ACHN (cell line): ENCODE results near the gene SST.
A peak's percentile ranks its signal among the peaks of the same experiment; 100 is the strongest.
"Not testable (repeated sequence)": the region's sequence is repeated elsewhere in the genome, so short reads cannot be mapped to it uniquely, and the experiment has no call there.

Experiments
- DNase-seq: peaks from one replicate; pipeline ENCODE4 v3.0.0-alpha.2; 2015
- in situ Hi-C: cut with HindIII; loops from 2 replicates; pipeline ENCODE4 v1.10.0; 2017; ENCODE audit warnings: low sequenced_read_pairs, low pct_ligation_motif_present, low pct_unique_long_range_greater_than_20kb

SST gene

GRCh38 chr3:187686621-187687273 lies 16.6 kb upstream of the SST start:
- DNase-seq = no peak
- in situ Hi-C loops = loop anchor here (25.0 kb wide), 1 partner anchor 374 kb away; no protein-coding TSS in a partner anchor

GRCh38 chr3:187685948-187686347 lies 15.8 kb upstream of the SST start:
- in situ Hi-C loops = loop anchor here (25.0 kb wide), 1 partner anchor 374 kb away; no protein-coding TSS in a partner anchor
- no peak for DNase-seq

DNA sequence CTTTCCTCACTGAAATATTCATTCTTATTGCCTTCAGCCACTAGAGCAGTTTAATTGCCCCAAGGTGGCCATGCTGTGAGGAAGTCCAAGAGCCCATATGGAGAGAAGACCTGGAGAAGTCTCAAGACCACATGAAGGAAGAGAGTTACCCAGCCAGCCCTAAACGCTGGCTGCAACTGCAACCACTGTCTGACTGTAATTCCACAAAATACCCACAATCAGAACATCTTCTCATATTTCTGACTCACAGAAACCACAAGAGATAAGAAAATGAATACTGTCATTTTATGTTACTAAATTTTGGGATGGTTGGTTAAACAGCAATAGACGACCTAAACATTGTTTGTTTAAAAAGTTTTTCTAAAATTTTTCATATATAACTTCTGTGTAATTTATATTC lies 14.7 kb upstream of the SST start:
- DNase-seq = no peak
- in situ Hi-C loops = loop anchor here (25.0 kb wide), 1 partner anchor 373 kb away; no protein-coding TSS in a partner anchor

- in situ Hi-C loops = loop anchor here (25.0 kb wide), 1 partner anchor 372 kb away; no protein-coding TSS in a partner anchor
- no peak for DNase-seq
Observed at GRCh38 chr3:187684444-187684843, 14.2 kb upstream of the SST start.

- not testable (repeated sequence) for DNase-seq
- in situ Hi-C loops = loop anchor here (25.0 kb wide), 1 partner anchor 369 kb away; no protein-coding TSS in a partner anchor
Observed at GRCh38 chr3:187681756-187682155, 11.6 kb upstream of the SST start.

DNA sequence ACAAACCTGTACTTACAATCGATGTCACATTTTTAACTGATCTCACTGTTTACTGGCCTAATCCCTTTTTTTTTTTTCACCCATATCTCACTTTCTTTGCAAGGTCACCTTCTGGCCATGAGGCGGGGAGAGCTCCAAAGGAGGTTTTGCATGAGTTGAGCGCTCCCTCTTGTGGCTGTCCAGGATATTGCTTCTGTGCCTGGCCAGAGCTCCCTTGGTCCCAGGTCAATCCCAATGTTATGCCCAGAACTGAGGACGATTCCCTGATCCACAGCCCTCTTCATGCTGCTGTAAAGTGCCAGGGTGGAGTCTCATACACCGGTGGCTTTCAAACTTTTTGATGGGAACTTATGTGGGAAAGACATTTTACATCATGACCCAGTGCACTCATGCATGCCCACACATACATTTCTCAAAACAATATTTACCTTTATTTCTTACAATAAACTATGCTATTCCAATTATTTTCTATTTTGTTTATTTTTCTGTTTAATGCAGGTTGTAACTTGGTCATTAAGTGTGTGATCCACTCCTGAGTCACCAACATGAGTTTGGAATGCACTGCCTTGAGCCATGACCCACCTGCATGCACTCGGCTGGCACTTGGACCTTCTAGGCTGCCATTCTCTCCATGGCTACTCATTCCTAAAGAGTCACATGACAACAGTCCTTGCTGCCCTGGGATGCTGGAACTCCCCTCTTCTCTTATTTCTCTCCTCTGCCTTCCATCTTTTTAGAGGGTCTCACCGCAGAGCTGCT lies 9.6 kb upstream of the SST start:
- peak; percentile 67 for DNase-seq
- in situ Hi-C loops = loop anchor here (25.0 kb wide), 1 partner anchor 368 kb away; no protein-coding TSS in a partner anchor

GRCh38 chr3:187678726-187679268 lies 8.6 kb upstream of the SST start:
- in situ Hi-C loops = loop anchor here (25.0 kb wide), 1 partner anchor 366 kb away; no protein-coding TSS in a partner anchor
- peak; percentile 44 for DNase-seq

DNA sequence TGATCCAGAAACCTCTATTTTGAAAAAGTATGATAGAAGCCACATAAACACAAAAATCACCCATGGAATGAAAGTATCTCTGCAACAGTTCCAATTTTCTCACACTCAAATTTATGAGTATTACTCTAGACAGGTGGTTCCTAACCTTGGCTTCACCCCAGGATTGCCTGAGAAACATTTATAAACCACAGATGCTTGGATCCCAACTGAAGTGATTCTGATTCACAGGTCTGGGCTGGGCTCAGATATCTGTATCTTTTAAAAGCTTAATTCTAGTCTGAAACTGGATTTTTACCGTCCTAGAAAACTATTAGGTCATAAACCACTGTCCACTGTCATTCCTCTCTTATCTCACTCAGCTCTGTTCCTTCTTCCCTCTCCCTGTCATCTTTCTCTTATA lies 7.4 kb upstream of the SST start:
- in situ Hi-C loops = loop anchor here (25.0 kb wide), 1 partner anchor 365 kb away; no protein-coding TSS in a partner anchor
- no peak for DNase-seq

DNA sequence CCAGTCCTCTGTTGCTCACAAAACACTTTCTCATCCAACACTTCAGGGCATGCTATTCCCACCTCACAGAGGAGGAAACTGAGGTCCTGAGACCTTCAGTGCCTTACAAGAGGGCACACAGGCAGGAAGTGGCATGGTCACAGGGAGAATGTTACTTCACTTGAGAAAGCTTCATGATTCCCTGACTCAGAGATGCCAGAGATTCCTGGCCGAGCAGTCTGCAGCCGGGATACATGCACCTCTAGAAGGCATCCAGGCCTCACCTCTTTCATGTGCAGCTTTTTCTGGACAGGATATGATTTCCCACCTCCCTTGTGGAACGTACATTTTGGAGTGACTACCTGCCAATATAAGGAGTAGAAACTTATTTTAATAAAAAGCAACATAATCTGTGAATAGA lies 2.8 kb upstream of the SST start:
- DNase-seq = no peak
- in situ Hi-C loops = no loop called here

GRCh38 chr3:187667526-187667925 lies 2.7 kb downstream of the SST start:
- in situ Hi-C loops = no loop called here
- no peak for DNase-seq

GRCh38 chr3:187665764-187666402 lies 4.3 kb downstream of the SST start:
- in situ Hi-C loops = no loop called here
- no peak for DNase-seq

DNA sequence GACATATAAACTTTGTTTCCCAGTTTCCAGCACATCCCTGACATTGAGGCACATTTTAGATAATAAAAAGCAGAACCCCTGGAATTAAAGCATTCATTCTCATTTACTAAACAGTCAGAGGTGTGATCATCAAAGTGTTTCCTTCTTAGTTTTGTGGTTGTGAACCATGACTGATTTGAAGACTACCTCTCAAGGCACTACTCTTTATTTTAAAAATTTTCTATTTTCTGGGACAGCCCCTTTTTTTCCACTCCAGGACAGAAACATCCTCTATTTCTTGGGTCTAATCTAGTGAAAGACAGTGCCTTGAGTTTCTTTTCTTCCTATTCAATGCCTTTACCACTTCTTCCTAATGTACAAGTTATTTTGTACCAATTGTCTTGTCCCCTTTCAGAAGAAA lies 5.2 kb downstream of the SST start:
- in situ Hi-C loops = no loop called here
- no peak for DNase-seq

DNA sequence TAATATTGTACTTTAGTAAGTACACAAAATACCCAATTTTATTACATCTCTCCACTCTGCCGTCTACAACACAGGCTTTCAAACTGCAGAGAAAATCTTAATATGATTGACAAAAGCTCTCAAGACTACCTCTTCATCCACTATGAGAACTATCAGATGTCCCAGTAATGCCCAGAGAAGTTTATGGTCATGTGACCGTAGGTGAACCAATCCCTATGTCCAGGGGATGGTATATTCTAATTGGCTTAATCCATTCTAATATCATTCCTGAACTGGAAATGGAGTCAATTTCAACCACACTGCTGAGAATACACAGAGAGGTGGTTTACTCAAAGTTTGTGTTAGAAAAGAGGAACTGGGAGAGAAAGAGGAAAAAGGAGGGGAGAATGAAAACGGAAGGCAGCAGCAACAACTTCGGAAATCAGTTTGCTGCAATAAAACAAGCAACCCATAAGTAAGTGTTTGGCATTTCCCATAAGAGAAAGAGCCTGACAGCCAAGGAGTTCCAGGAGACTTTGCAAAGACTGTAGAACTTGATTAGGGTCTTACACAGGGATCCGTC lies 7.3 kb downstream of the SST start:
- in situ Hi-C loops = no loop called here
- DNase-seq = no peak

GRCh38 chr3:187661267-187661666 lies 8.9 kb downstream of the SST start:
- DNase-seq = no peak
- in situ Hi-C loops = no loop called here

DNA sequence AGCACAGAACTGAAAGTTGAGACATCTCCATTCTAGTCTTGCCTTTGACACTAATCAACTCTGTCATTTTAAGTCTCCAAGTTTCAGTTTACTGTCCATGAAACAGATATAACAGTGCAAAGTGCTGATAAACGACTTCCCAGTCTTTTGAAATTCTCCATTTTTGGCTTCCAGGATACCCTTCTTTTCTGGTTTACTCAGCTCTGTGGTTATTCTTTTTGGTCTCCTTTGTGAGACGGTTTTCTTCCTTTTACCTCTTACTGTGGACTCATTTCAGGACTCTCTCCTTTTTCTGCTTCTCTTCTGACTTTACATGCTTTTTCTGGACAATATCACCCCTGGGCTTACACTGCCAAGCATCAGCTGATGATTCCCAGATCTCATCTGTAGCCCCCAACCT lies 18.9 kb downstream of the SST start:
- in situ Hi-C loops = no loop called here
- DNase-seq = no peak

- in situ Hi-C loops = no loop called here
- no peak for DNase-seq
Observed at GRCh38 chr3:187648177-187648576, 22.0 kb downstream of the SST start.

DNA sequence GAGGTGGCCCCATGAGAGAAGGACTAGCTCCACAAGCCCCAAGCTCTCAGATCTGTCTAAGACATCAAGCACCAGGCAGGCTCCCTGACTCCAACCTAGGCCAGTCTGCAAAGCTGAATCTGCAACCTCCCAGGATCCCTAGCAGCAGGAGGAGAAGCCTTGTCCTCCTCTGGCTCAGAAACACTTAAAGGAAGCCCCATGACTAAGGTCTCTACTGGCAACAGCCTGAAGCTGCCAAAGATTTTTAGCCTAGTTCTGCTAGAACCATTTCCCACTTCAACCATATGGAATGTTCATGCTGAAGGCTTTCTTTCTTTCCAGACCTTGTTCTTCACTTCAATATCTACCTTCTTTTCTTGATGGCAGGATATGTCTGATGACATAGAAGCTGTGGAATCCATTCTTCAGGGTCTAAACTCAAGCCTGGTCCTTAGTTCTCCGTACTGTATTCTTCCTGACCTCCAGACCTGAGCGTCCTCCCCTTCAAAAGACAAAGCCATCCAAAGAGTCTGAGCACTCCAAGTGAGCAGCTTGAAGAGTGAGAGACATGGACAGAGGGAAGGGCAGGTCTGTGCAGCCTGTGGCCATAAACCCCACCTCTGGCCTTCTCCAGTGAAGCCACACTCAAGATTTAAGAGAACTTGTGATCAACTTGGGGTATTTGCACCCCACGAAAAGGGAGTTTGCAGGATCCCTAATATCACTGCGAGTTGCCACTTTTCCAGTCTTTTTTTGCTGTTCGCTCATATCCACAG lies 23.1 kb downstream of the SST start:
- DNase-seq = no peak
- in situ Hi-C loops = no loop called here

DNA sequence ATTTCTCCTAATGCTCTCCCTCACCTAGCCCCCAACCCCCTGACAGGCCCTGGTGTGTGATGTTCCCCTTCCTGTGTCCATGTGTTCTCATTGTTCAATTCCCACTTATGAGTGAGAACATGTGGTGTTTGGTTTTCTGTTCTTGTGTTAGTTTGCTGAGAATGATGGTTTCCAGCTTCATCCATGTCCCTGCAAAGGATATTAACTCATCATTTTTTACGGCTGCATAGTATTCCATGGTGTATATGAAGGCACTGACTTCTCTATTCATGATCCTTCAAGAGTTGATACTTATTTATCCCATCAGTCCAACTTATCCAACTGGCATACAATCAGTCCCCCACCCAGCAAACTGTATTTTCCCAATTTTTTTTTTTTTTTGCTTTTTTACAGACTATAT lies 24.8 kb downstream of the SST start:
- in situ Hi-C loops, DNase-seq: not testable (repeated sequence)
